SK-N-SH treated with all-trans-retinoic acid at 6 μM for 48 hours (cell line): Measurements from ENCODE around the gene ARHGAP24.

Experiments used
- ATAC-seq: fragments of 200-7000 bp; cut with Tn5 transposase; 3 replicates; pipeline ENCODE4 v1.9.1; 2020; ENCODE audit warnings: mild to moderate bottlenecking, moderate library complexity
- ARNTL ChIP-seq: fragments of 450-650 bp; formaldehyde crosslinking; IDR thresholded peaks from 2 replicates; pipeline ENCODE4 v1.5.0; 2020; ENCODE audit warnings: low read depth, mild to moderate bottlenecking, moderate library complexity, borderline replicate concordance
- BACH2 ChIP-seq: fragments of 250-450 bp; sonication (Bioruptor Pico); IDR thresholded peaks from 2 replicates; pipeline ENCODE4 v1.9.0; 2021; ENCODE audit warnings: mild to moderate bottlenecking, borderline replicate concordance
- CREB5 ChIP-seq: fragments of 250-450 bp; sonication (Bioruptor Pico); IDR thresholded peaks from 2 replicates; pipeline ENCODE4 v1.5.1; 2020; ENCODE audit warnings: low read depth, mild to moderate bottlenecking, moderate library complexity
- CSDC2 ChIP-seq: fragments of 250-450 bp; sonication (Bioruptor Pico); IDR thresholded peaks from 2 replicates; pipeline ENCODE4 v1.5.0; 2020; ENCODE audit warnings: mild to moderate bottlenecking, moderate library complexity
- ESRRG ChIP-seq: fragments of 250-450 bp; sonication (Bioruptor Pico); IDR thresholded peaks from 2 replicates; pipeline ENCODE4 v1.6.1; 2021; ENCODE audit warnings: mild to moderate bottlenecking
- GLIS3 ChIP-seq: fragments of 250-450 bp; sonication (Bioruptor Pico); IDR thresholded peaks from 2 replicates; pipeline ENCODE4 v1.5.0; 2020; ENCODE audit warnings: mild to moderate bottlenecking, moderate library complexity
- ISL1 ChIP-seq: fragments of 250-450 bp; sonication (Bioruptor Pico); IDR thresholded peaks from 2 replicates; pipeline ENCODE4 v2.1.2; 2022; ENCODE audit warnings: mild to moderate bottlenecking, moderate library complexity
- OSR1 ChIP-seq: fragments of 250-450 bp; sonication (Bioruptor Pico); IDR thresholded peaks from 2 replicates; pipeline ENCODE4 v1.8.0; 2022; ENCODE audit warnings: moderate library complexity, mild to moderate bottlenecking, inconsistent platforms
- POU6F1 ChIP-seq: fragments of 250-450 bp; sonication (Bioruptor Pico); IDR thresholded peaks from 2 replicates; pipeline ENCODE4 v1.8.0; 2021; ENCODE audit warnings: low read depth, mild to moderate bottlenecking, moderate library complexity, borderline replicate concordance
- PPARA ChIP-seq: fragments of 250-450 bp; sonication (Bioruptor Pico); IDR thresholded peaks from 2 replicates; pipeline ENCODE4 v1.5.0; 2020; ENCODE audit warnings: mild to moderate bottlenecking, borderline replicate concordance
- RARB ChIP-seq: fragments of 250-450 bp; sonication (Bioruptor Pico); IDR thresholded peaks from 2 replicates; pipeline ENCODE4 v1.8.0; 2021; ENCODE audit warnings: mild to moderate bottlenecking, moderate library complexity
- SNAI2 ChIP-seq: fragments of 250-450 bp; sonication (Bioruptor Pico); IDR thresholded peaks from 2 replicates; pipeline ENCODE4 v1.5.0; 2020; ENCODE audit warnings: mild to moderate bottlenecking, moderate library complexity
- TCF4 ChIP-seq: fragments of 250-450 bp; sonication (Bioruptor Pico); IDR thresholded peaks from 2 replicates; pipeline ENCODE4 v1.8.0; 2021; ENCODE audit warnings: mild to moderate bottlenecking, moderate library complexity, borderline replicate concordance
- TOX ChIP-seq: fragments of 250-450 bp; sonication (Bioruptor Pico); IDR thresholded peaks from 2 replicates; pipeline ENCODE4 v1.8.0; 2021; ENCODE audit warnings: mild to moderate bottlenecking, moderate library complexity, borderline replicate concordance
- TSHZ2 ChIP-seq: fragments of 250-450 bp; sonication (Bioruptor Pico); IDR thresholded peaks from 2 replicates; pipeline ENCODE4 v1.5.0; 2020; ENCODE audit warnings: mild to moderate bottlenecking, moderate library complexity
- ZNF8 ChIP-seq: fragments of 450-650 bp; formaldehyde crosslinking; IDR thresholded peaks from 2 replicates; pipeline ENCODE4 v1.5.0; 2020; ENCODE audit warnings: mild to moderate bottlenecking, moderate library complexity

ARHGAP24 gene

GRCh38 chr4:85556283-85556682, 81.3 kb downstream of the ARHGAP24 start (continued):
- TF ChIP-seq POU6F1 (CRISPR knock-in tag) = no peak

- TF ChIP-seq GLIS3 (CRISPR knock-in tag) = no peak
- no peak for TF ChIP-seq CREB5 (CRISPR knock-in tag)
- no peak for TF ChIP-seq BACH2 (CRISPR knock-in tag)
- TF ChIP-seq ISL1 (CRISPR knock-in tag) = no peak
- TF ChIP-seq ESRRG (CRISPR knock-in tag) = no peak
- TF ChIP-seq SNAI2 (CRISPR knock-in tag) = no peak
- no peak for TF ChIP-seq PPARA (CRISPR knock-in tag)
- TF ChIP-seq TCF4 (CRISPR knock-in tag) = no peak
- no peak for TF ChIP-seq ZNF8 (CRISPR knock-in tag)
- no peak for TF ChIP-seq RARB (CRISPR knock-in tag)
- no peak for TF ChIP-seq OSR1 (CRISPR knock-in tag)
- no peak for TF ChIP-seq ARNTL (CRISPR knock-in tag)
- TF ChIP-seq, all 23 proteins: peak for 0
- ATAC-seq = no peak
Observed at GRCh38 chr4:85557016-85557901, 82.3 kb downstream of the ARHGAP24 start.

- no peak for TF ChIP-seq RARB (CRISPR knock-in tag)
- TF ChIP-seq TSHZ2 (CRISPR knock-in tag) = no peak
- TF ChIP-seq TCF4 (CRISPR knock-in tag) = no peak
- TF ChIP-seq ISL1 (CRISPR knock-in tag) = no peak
- ATAC-seq = no peak
Observed at GRCh38 chr4:85565761-85566480, 91.0 kb downstream of the ARHGAP24 start.

GRCh38 chr4:85569730-85570299, 94.9 kb downstream of the ARHGAP24 start:
- no peak for ATAC-seq
- TF ChIP-seq ZNF8 (CRISPR knock-in tag) = no peak
- TF ChIP-seq ARNTL (CRISPR knock-in tag) = no peak
- no peak for TF ChIP-seq TOX (CRISPR knock-in tag)

- no peak for TF ChIP-seq CSDC2
- TF ChIP-seq GLIS3 (CRISPR knock-in tag) = no peak
- no peak for TF ChIP-seq SNAI2 (CRISPR knock-in tag)
- no peak for TF ChIP-seq BACH2 (CRISPR knock-in tag)
- TF ChIP-seq ARNTL (CRISPR knock-in tag) = no peak
- TF ChIP-seq ESRRG (CRISPR knock-in tag) = no peak
- TF ChIP-seq ISL1 (CRISPR knock-in tag) = no peak
- no peak for ATAC-seq
Observed at GRCh38 chr4:85570388-85570787, 95.4 kb downstream of the ARHGAP24 start.
